KMS-11 (cell line): ENCODE results near the gene FSCB.

Experiments used
- H2AFZ ChIP-seq: fragments of 200-600 bp; sonication (generic); 2 replicates; pipeline ENCODE4 v1.6.1; 2016; ENCODE audit warnings: antibody characterized with exemption, mixed run types, low read depth
- H3K27ac ChIP-seq: fragments of 200-600 bp; sonication (generic); 2 replicates; pipeline ENCODE4 v1.6.1; 2016; ENCODE audit warnings: mild to moderate bottlenecking, mixed run types
- H3K27me3 ChIP-seq: fragments of 200-600 bp; sonication (generic); 2 replicates; pipeline ENCODE4 v1.6.1; 2017; ENCODE audit warnings: mild to moderate bottlenecking, low read depth, mixed run types, moderate library complexity; ENCODE audit not compliant: insufficient read depth
- H3K36me3 ChIP-seq: fragments of 200-600 bp; sonication (generic); 2 replicates; pipeline ENCODE4 v1.6.1; 2017; ENCODE audit warnings: mild to moderate bottlenecking, mixed run types; ENCODE audit not compliant: insufficient read depth
- H3K4me1 ChIP-seq: fragments of 200-600 bp; sonication (generic); 2 replicates; pipeline ENCODE4 v1.6.1; 2016; ENCODE audit warnings: mild to moderate bottlenecking, low read depth, mixed run types; ENCODE audit not compliant: poor library complexity, severe bottlenecking
- H3K4me2 ChIP-seq: fragments of 200-600 bp; sonication (generic); 2 replicates; pipeline ENCODE4 v1.7.0; 2016; ENCODE audit warnings: mild to moderate bottlenecking, mixed run types
- H3K4me3 ChIP-seq: fragments of 200-600 bp; sonication (generic); IDR thresholded peaks from 2 replicates; pipeline ENCODE4 v1.6.1; 2017; ENCODE audit warnings: low read depth, low read length, mixed read lengths; ENCODE audit not compliant: insufficient read depth
- H3K79me2 ChIP-seq: fragments of 200-600 bp; sonication (generic); 2 replicates; pipeline ENCODE4 v1.6.1; 2016; ENCODE audit warnings: low read depth, mixed run types; ENCODE audit not compliant: insufficient read depth
- H3K9ac ChIP-seq: fragments of 200-600 bp; sonication (generic); 2 replicates; pipeline ENCODE4 v1.6.1; 2016; ENCODE audit warnings: mild to moderate bottlenecking, mixed run types
- H4K20me1 ChIP-seq: fragments of 200-600 bp; sonication (generic); 2 replicates; pipeline ENCODE4 v1.6.1; 2016; ENCODE audit warnings: mild to moderate bottlenecking, mixed run types; ENCODE audit not compliant: insufficient read depth
- CTCF ChIP-seq: fragments of 200-600 bp; sonication (generic); conservative IDR thresholded peaks from 2 replicates; pipeline ENCODE4 v1.6.1; 2017; ENCODE audit warnings: low read depth, mild to moderate bottlenecking, antibody characterized with exemption, low read length, moderate library complexity, mixed read lengths

FSCB gene

GRCh38 chr14:44468771-44469170, 38.3 kb downstream of the FSCB start:
- no peak overlapping the region for H2AFZ ChIP-seq
- no peaks in the 10 kb centered on the region for H3K4me1 ChIP-seq
- no peak for TF ChIP-seq CTCF
- no peak overlapping the region for H3K4me3 ChIP-seq
- H4K20me1 ChIP-seq: no peaks in the 10 kb centered on the region
- H3K4me2 ChIP-seq: no peak overlapping the region
- H3K36me3 ChIP-seq: no peaks in the 10 kb centered on the region
- H3K9ac ChIP-seq: no peak overlapping the region
- H3K27ac ChIP-seq: no peak overlapping the region
- no peaks in the 10 kb centered on the region for H3K79me2 ChIP-seq
- no peaks in the 10 kb centered on the region for H3K27me3 ChIP-seq

GRCh38 chr14:44463356-44464004, 43.6 kb downstream of the FSCB start:
- Histone ChIP-seq H2AFZ (no peak overlapping the region), H3K4me3 (no peak overlapping the region), H3K4me1 (no peaks in the 10 kb centered on the region), H3K79me2 (no peaks in the 10 kb centered on the region), H3K36me3 (no peaks in the 10 kb centered on the region), H3K4me2 (no peak overlapping the region), H3K27me3 (no peaks in the 10 kb centered on the region), H4K20me1 (no peaks in the 10 kb centered on the region), H3K27ac (no peak overlapping the region), H3K9ac (no peak overlapping the region)
- TF ChIP-seq CTCF: no peak

GRCh38 chr14:44462381-44462780, 44.7 kb downstream of the FSCB start:
- no peaks in the 10 kb centered on the region for H4K20me1 ChIP-seq
- no peak for TF ChIP-seq CTCF

GRCh38 chr14:44461811-44462210, 45.3 kb downstream of the FSCB start:
- no peaks in the 10 kb centered on the region for H4K20me1 ChIP-seq
- no peak overlapping the region for H3K9ac ChIP-seq
- no peak overlapping the region for H3K4me2 ChIP-seq
- H3K27ac ChIP-seq: no peak overlapping the region
- H3K4me3 ChIP-seq: no peak overlapping the region
- TF ChIP-seq CTCF: no peak
- H3K27me3 ChIP-seq: no peaks in the 10 kb centered on the region
- no peaks in the 10 kb centered on the region for H3K4me1 ChIP-seq
- no peaks in the 10 kb centered on the region for H3K36me3 ChIP-seq
- no peaks in the 10 kb centered on the region for H3K79me2 ChIP-seq
- no peak overlapping the region for H2AFZ ChIP-seq

More at GRCh38 chr14:44462381-44462780, 44.7 kb downstream of the FSCB start:
- H3K4me3 ChIP-seq: no peak overlapping the region
- no peaks in the 10 kb centered on the region for H3K27me3 ChIP-seq
- H3K4me1 ChIP-seq: no peaks in the 10 kb centered on the region
- no peak overlapping the region for H3K9ac ChIP-seq
- no peak overlapping the region for H3K27ac ChIP-seq
- no peaks in the 10 kb centered on the region for H3K79me2 ChIP-seq
- no peaks in the 10 kb centered on the region for H3K36me3 ChIP-seq
- no peak overlapping the region for H2AFZ ChIP-seq
- H3K4me2 ChIP-seq: no peak overlapping the region
